GM12891 (cell line): ENCODE results near the gene ABLIM2.

Experiments
- POLR2A ChIP-seq: IDR thresholded peaks from 2 replicates; pipeline ENCODE4 v1.6.1; 2011; ENCODE audit warnings: low read depth, low read length, control low read depth
- POLR2AphosphoS5 ChIP-seq: IDR thresholded peaks from 2 replicates; pipeline ENCODE4 v1.6.1; 2011; ENCODE audit warnings: low read depth, low read length, control low read depth
- SPI1 ChIP-seq: IDR thresholded peaks from 2 replicates; pipeline ENCODE4 v1.6.1; 2011; ENCODE audit warnings: low read depth, low read length, control low read depth

- no peak for TF ChIP-seq POLR2A
- no peak for TF ChIP-seq SPI1
- TF ChIP-seq POLR2AphosphoS5: no peak
Measured at GRCh38 chr4:7941965-7942496, 216.6 kb downstream of the ABLIM2 start.
